Measurements from ENCODE around the gene NOD2. TPM values are rescaled to one million over a fixed set of nuclear protein-coding genes. Genes with fewer than 3 reads are reported as not detected.

The NOD2 gene
- total RNA-seq, 1 experiment from 2014 or later, result 0.11 TPM

DNA sequence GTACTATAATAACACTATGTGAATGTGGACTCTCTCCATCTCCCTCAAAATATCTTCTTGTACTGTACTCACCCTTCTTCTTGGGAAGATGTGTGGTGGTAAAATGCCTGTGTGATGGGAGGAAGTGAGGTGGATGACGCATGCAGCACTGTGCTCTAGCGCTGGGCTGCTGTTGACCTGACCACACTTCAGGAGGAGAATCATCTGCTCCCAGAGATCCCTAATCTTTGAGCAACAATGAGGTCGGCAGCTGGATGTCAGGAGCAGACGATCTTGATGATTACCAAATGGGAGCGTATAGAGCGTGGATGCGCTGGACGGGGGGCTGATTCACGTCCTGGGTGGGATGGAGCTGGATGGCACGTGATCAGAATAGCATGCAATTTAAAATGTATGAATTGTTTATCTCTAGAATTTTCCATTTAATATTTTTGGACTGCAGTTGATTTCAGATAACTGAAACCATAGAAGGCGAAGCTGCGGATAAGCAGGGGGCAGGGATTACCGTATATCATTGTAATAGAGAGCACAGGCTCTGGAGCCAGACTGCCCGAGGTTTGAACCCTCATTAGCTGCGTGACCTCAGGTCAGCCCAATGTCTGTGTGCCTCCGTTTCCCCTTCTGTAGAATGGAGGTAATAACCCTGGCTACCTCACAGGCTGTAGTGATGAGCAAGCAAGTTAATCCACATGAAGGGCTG lies 24.8 kb downstream of the NOD2 start:
- Mint-ChIP-seq H3K27ac (no peak overlapping the region), H3K4me3 (no peak overlapping the region), H3K27me3 (ENCODE audit: low read depth) (no peaks in the 10 kb centered on the region), H3K36me3 (no peaks in the 10 kb centered on the region), H3K4me1 (peaks cover 12% of the 10 kb centered on the region), H3K9me3 (0 out of 2 replicates have a peak, but pooled peaks cover 2% of the 10 kb centered on the region)
- ATAC-seq (no peak), DNase-seq (ENCODE audit: low spot score) (no peak)
- TF ChIP-seq JAZF1 (CRISPR knock-in tag; IDR thresholded peaks at IDR 0.05) (no peak), FOXP1 (CRISPR knock-in tag; IDR thresholded peaks at IDR 0.05; ENCODE audit: borderline replicate concordance) (no peak), NFATC4 (CRISPR knock-in tag; IDR thresholded peaks at IDR 0.05) (no peak), GRHL2 (CRISPR knock-in tag; IDR thresholded peaks at IDR 0.05; ENCODE audit: insufficient replicate concordance, severe bottlenecking) (no peak), HMGA2 (CRISPR knock-in tag; IDR thresholded peaks at IDR 0.05) (no peak), IRF2 (CRISPR knock-in tag; IDR thresholded peaks at IDR 0.05; ENCODE audit: borderline replicate concordance, low read depth) (no peak), ZNF219 (CRISPR knock-in tag; IDR thresholded peaks at IDR 0.05; ENCODE audit: borderline replicate concordance) (no peak)
- TF ChIP-seq, protein P1, sequence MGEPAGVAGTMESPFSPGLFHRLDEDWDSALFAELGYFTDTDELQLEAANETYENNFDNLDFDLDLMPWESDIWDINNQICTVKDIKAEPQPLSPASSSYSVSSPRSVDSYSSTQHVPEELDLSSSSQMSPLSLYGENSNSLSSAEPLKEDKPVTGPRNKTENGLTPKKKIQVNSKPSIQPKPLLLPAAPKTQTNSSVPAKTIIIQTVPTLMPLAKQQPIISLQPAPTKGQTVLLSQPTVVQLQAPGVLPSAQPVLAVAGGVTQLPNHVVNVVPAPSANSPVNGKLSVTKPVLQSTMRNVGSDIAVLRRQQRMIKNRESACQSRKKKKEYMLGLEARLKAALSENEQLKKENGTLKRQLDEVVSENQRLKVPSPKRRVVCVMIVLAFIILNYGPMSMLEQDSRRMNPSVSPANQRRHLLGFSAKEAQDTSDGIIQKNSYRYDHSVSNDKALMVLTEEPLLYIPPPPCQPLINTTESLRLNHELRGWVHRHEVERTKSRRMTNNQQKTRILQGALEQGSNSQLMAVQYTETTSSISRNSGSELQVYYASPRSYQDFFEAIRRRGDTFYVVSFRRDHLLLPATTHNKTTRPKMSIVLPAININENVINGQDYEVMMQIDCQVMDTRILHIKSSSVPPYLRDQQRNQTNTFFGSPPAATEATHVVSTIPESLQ (CRISPR knock-in tag; IDR thresholded peaks at IDR 0.05), result no peak
- TF ChIP-seq, protein P2, sequence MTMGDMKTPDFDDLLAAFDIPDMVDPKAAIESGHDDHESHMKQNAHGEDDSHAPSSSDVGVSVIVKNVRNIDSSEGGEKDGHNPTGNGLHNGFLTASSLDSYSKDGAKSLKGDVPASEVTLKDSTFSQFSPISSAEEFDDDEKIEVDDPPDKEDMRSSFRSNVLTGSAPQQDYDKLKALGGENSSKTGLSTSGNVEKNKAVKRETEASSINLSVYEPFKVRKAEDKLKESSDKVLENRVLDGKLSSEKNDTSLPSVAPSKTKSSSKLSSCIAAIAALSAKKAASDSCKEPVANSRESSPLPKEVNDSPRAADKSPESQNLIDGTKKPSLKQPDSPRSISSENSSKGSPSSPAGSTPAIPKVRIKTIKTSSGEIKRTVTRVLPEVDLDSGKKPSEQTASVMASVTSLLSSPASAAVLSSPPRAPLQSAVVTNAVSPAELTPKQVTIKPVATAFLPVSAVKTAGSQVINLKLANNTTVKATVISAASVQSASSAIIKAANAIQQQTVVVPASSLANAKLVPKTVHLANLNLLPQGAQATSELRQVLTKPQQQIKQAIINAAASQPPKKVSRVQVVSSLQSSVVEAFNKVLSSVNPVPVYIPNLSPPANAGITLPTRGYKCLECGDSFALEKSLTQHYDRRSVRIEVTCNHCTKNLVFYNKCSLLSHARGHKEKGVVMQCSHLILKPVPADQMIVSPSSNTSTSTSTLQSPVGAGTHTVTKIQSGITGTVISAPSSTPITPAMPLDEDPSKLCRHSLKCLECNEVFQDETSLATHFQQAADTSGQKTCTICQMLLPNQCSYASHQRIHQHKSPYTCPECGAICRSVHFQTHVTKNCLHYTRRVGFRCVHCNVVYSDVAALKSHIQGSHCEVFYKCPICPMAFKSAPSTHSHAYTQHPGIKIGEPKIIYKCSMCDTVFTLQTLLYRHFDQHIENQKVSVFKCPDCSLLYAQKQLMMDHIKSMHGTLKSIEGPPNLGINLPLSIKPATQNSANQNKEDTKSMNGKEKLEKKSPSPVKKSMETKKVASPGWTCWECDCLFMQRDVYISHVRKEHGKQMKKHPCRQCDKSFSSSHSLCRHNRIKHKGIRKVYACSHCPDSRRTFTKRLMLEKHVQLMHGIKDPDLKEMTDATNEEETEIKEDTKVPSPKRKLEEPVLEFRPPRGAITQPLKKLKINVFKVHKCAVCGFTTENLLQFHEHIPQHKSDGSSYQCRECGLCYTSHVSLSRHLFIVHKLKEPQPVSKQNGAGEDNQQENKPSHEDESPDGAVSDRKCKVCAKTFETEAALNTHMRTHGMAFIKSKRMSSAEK (CRISPR knock-in tag; IDR thresholded peaks at IDR 0.05; ENCODE audit: borderline replicate concordance), result no peak
- TF ChIP-seq, protein P3, sequence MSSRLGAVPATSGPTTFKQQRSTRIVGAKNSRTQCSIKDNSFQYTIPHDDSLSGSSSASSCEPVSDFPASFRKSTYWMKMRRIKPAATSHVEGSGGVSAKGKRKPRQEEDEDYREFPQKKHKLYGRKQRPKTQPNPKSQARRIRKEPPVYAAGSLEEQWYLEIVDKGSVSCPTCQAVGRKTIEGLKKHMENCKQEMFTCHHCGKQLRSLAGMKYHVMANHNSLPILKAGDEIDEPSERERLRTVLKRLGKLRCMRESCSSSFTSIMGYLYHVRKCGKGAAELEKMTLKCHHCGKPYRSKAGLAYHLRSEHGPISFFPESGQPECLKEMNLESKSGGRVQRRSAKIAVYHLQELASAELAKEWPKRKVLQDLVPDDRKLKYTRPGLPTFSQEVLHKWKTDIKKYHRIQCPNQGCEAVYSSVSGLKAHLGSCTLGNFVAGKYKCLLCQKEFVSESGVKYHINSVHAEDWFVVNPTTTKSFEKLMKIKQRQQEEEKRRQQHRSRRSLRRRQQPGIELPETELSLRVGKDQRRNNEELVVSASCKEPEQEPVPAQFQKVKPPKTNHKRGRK (CRISPR knock-in tag; IDR thresholded peaks at IDR 0.05; ENCODE audit: borderline replicate concordance), result no peak
- TF ChIP-seq, protein P4, sequence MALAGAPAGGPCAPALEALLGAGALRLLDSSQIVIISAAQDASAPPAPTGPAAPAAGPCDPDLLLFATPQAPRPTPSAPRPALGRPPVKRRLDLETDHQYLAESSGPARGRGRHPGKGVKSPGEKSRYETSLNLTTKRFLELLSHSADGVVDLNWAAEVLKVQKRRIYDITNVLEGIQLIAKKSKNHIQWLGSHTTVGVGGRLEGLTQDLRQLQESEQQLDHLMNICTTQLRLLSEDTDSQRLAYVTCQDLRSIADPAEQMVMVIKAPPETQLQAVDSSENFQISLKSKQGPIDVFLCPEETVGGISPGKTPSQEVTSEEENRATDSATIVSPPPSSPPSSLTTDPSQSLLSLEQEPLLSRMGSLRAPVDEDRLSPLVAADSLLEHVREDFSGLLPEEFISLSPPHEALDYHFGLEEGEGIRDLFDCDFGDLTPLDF (CRISPR knock-in tag; IDR thresholded peaks at IDR 0.05), result no peak
- TF ChIP-seq, protein P5, sequence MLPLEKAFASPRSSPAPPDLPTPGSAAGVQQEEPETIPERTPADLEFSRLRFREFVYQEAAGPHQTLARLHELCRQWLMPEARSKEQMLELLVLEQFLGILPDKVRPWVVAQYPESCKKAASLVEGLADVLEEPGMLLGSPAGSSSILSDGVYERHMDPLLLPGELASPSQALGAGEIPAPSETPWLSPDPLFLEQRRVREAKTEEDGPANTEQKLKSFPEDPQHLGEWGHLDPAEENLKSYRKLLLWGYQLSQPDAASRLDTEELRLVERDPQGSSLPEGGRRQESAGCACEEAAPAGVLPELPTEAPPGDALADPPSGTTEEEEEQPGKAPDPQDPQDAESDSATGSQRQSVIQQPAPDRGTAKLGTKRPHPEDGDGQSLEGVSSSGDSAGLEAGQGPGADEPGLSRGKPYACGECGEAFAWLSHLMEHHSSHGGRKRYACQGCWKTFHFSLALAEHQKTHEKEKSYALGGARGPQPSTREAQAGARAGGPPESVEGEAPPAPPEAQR (CRISPR knock-in tag; IDR thresholded peaks at IDR 0.05), result no peak
- TF ChIP-seq, protein P6, sequence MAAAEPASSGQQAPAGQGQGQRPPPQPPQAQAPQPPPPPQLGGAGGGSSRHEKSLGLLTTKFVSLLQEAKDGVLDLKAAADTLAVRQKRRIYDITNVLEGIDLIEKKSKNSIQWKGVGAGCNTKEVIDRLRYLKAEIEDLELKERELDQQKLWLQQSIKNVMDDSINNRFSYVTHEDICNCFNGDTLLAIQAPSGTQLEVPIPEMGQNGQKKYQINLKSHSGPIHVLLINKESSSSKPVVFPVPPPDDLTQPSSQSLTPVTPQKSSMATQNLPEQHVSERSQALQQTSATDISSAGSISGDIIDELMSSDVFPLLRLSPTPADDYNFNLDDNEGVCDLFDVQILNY (CRISPR knock-in tag; IDR thresholded peaks at IDR 0.05), result no peak
- TF ChIP-seq, protein P7, sequence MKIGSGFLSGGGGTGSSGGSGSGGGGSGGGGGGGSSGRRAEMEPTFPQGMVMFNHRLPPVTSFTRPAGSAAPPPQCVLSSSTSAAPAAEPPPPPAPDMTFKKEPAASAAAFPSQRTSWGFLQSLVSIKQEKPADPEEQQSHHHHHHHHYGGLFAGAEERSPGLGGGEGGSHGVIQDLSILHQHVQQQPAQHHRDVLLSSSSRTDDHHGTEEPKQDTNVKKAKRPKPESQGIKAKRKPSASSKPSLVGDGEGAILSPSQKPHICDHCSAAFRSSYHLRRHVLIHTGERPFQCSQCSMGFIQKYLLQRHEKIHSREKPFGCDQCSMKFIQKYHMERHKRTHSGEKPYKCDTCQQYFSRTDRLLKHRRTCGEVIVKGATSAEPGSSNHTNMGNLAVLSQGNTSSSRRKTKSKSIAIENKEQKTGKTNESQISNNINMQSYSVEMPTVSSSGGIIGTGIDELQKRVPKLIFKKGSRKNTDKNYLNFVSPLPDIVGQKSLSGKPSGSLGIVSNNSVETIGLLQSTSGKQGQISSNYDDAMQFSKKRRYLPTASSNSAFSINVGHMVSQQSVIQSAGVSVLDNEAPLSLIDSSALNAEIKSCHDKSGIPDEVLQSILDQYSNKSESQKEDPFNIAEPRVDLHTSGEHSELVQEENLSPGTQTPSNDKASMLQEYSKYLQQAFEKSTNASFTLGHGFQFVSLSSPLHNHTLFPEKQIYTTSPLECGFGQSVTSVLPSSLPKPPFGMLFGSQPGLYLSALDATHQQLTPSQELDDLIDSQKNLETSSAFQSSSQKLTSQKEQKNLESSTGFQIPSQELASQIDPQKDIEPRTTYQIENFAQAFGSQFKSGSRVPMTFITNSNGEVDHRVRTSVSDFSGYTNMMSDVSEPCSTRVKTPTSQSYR (CRISPR knock-in tag; IDR thresholded peaks at IDR 0.05), result no peak
- TF ChIP-seq, protein P8, sequence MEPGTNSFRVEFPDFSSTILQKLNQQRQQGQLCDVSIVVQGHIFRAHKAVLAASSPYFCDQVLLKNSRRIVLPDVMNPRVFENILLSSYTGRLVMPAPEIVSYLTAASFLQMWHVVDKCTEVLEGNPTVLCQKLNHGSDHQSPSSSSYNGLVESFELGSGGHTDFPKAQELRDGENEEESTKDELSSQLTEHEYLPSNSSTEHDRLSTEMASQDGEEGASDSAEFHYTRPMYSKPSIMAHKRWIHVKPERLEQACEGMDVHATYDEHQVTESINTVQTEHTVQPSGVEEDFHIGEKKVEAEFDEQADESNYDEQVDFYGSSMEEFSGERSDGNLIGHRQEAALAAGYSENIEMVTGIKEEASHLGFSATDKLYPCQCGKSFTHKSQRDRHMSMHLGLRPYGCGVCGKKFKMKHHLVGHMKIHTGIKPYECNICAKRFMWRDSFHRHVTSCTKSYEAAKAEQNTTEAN (CRISPR knock-in tag; IDR thresholded peaks at IDR 0.05), result no peak
- TF ChIP-seq, protein P9, sequence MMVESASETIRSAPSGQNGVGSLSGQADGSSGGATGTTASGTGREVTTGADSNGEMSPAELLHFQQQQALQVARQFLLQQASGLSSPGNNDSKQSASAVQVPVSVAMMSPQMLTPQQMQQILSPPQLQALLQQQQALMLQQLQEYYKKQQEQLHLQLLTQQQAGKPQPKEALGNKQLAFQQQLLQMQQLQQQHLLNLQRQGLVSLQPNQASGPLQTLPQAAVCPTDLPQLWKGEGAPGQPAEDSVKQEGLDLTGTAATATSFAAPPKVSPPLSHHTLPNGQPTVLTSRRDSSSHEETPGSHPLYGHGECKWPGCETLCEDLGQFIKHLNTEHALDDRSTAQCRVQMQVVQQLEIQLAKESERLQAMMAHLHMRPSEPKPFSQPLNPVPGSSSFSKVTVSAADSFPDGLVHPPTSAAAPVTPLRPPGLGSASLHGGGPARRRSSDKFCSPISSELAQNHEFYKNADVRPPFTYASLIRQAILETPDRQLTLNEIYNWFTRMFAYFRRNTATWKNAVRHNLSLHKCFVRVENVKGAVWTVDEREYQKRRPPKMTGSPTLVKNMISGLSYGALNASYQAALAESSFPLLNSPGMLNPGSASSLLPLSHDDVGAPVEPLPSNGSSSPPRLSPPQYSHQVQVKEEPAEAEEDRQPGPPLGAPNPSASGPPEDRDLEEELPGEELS (CRISPR knock-in tag; IDR thresholded peaks at IDR 0.05), result no peak
- POLR2A ChIA-PET, result no interaction called here
- CTCF ChIA-PET, result interaction anchor here (2.6 kb wide), 1 partner anchor 88 kb away, joined by 26 read pairs; no protein-coding TSS in a partner anchor
